HL-60 (cell line): Measurements from ENCODE around the gene USP50.

ENCODE experiments used
- DNase-seq, 2 experiments: peaks; one replicate each; pipeline ENCODE4 v3.0.0-alpha.2; 2010 to 2020; ENCODE audit warnings: low read depth in 1 of 2, low spot score in 1 of 2
- H3K27ac ChIP-seq: fragments of 250-450 bp; sonication (Bioruptor Pico); replicated peaks from 2 replicates; pipeline ENCODE4 v1.5.1; 2020; ENCODE audit warnings: mild to moderate bottlenecking, moderate library complexity
- H3K27me3 ChIP-seq: fragments of 250-450 bp; sonication (Bioruptor Pico); 2 replicates; pipeline ENCODE4 v1.5.1; 2021; ENCODE audit warnings: mild to moderate bottlenecking, moderate library complexity; ENCODE audit not compliant: insufficient read depth, poor library complexity, severe bottlenecking
- H3K4me3 ChIP-seq: replicated peaks from 2 replicates; pipeline ENCODE4 v1.5.1; 2011; ENCODE audit warnings: mild to moderate bottlenecking, control low read depth, low read length; ENCODE audit not compliant: insufficient read depth
- GABPA ChIP-seq: IDR thresholded peaks from 2 replicates; pipeline ENCODE4 v1.6.1; 2012; ENCODE audit warnings: low read depth
- POLR2AphosphoS5 ChIP-seq: IDR thresholded peaks from 2 replicates; pipeline ENCODE4 v1.6.1; 2012; ENCODE audit warnings: low read depth
- REST ChIP-seq: IDR thresholded peaks from 2 replicates; pipeline ENCODE4 v1.6.1; 2012; ENCODE audit warnings: low read depth; ENCODE audit not compliant: insufficient replicate concordance
- SPI1 ChIP-seq: IDR thresholded peaks from 2 replicates; pipeline ENCODE4 v1.6.1; 2012; ENCODE audit warnings: low read depth, mild to moderate bottlenecking, borderline replicate concordance
- TF ChIP-seq, protein P1 (sequence below): IDR thresholded peaks from one replicate; pipeline ENCODE4 v1.5.1; 2011; ENCODE audit warnings: low read length, control low read depth, inconsistent platforms; ENCODE audit not compliant: insufficient read depth

Gene USP50

DNA sequence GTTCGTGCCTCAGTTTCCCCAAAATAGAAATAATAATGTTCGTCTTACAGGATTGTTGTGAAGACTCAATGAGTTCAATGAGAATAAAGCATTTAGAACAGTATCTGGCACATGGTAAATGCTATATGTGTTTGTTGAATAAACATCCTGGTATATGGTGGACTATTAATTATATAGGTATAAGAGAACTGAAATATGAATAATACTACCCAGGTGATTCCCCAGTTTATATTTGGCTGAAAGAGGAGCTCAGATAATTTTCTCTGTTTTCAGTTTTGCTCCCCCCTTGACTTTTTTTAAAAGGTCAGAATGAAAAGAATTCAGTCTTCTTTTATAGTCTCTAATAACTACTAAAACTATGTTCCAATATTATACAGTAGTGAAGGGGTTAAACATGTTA lies 75.4 kb downstream of the USP50 start:
- no peak for DNase-seq
- TF ChIP-seq, protein P1, sequence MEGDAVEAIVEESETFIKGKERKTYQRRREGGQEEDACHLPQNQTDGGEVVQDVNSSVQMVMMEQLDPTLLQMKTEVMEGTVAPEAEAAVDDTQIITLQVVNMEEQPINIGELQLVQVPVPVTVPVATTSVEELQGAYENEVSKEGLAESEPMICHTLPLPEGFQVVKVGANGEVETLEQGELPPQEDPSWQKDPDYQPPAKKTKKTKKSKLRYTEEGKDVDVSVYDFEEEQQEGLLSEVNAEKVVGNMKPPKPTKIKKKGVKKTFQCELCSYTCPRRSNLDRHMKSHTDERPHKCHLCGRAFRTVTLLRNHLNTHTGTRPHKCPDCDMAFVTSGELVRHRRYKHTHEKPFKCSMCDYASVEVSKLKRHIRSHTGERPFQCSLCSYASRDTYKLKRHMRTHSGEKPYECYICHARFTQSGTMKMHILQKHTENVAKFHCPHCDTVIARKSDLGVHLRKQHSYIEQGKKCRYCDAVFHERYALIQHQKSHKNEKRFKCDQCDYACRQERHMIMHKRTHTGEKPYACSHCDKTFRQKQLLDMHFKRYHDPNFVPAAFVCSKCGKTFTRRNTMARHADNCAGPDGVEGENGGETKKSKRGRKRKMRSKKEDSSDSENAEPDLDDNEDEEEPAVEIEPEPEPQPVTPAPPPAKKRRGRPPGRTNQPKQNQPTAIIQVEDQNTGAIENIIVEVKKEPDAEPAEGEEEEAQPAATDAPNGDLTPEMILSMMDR, result no peak
- TF ChIP-seq REST (no peak), SPI1 (no peak), GABPA (no peak), POLR2AphosphoS5 (no peak)
- no peak overlapping the region for H3K27ac ChIP-seq
- no peak overlapping the region for H3K4me3 ChIP-seq
- no peaks in the 10 kb centered on the region for H3K27me3 ChIP-seq

- H3K4me3 ChIP-seq, result no peak overlapping the region
- H3K27me3 ChIP-seq, result no peaks in the 10 kb centered on the region
- DNase-seq, result no peak
- no peak for TF ChIP-seq SPI1
- no peak for TF ChIP-seq POLR2AphosphoS5
- TF ChIP-seq REST, result no peak
- TF ChIP-seq GABPA, result no peak
- TF ChIP-seq, protein P1, result no peak
- H3K27ac ChIP-seq, result no peak overlapping the region
These were observed 82.8 kb downstream of the USP50 start for GRCh38 chr15:50463423-50464358.

GRCh38 chr15:50458348-50459112 lies 87.9 kb downstream of the USP50 start:
- DNase-seq, result no peak
- no peaks in the 10 kb centered on the region for H3K27me3 ChIP-seq
- TF ChIP-seq, protein P1, result no peak
- TF ChIP-seq SPI1 (no peak), POLR2AphosphoS5 (no peak)
- no peak overlapping the region for H3K27ac ChIP-seq
- no peak overlapping the region for H3K4me3 ChIP-seq
